GM18909 (cell line): Measurements from ENCODE around the gene DPT.

Source experiments
- ATAC-seq: cut with Tn5 transposase; IDR thresholded peaks from one replicate; pipeline ENCODE4 v1.9.1; 2021; ENCODE audit warnings: mild to moderate bottlenecking; ENCODE audit not compliant: unreplicated experiment, poor library complexity

DPT gene

GRCh38 chr1:168673974-168674683, 54.9 kb downstream of the DPT start:
- ATAC-seq = no peak

GRCh38 chr1:168672278-168672677, 56.7 kb downstream of the DPT start:
- no peak for ATAC-seq

- ATAC-seq = no peak
Measured at GRCh38 chr1:168671782-168672181, 57.2 kb downstream of the DPT start.

- ATAC-seq = no peak
Measured at GRCh38 chr1:168665975-168666374, 63.0 kb downstream of the DPT start.

GRCh38 chr1:168664069-168664834, 64.8 kb downstream of the DPT start:
- ATAC-seq = no peak

GRCh38 chr1:168656485-168656884, 72.5 kb downstream of the DPT start:
- ATAC-seq = no peak

- ATAC-seq = no peak
Measured at GRCh38 chr1:168654198-168654915, 74.6 kb downstream of the DPT start.

GRCh38 chr1:168653567-168653966, 75.4 kb downstream of the DPT start:
- ATAC-seq = no peak

- no peak for ATAC-seq
Measured at GRCh38 chr1:168645721-168646120, 83.3 kb downstream of the DPT start.
